ENCODE results near the gene KCNE1.

KCNE1 gene

GRCh38 chr21:34513129-34513675 lies 1.2 kb upstream of the KCNE1 start:
- no peak overlapping the region for H3K27ac ChIP-seq
- TF ChIP-seq POLR2AphosphoS5 (IDR thresholded peaks at IDR 0.05; ENCODE audit: borderline replicate concordance, low read depth, low read length) (no peak), EZH2 (IDR thresholded peaks at IDR 0.05) (no peak), FOXP2 (optimal IDR thresholded peaks at IDR 0.05; ENCODE audit: control extremely low read depth, extremely low read length, insufficient read depth) (no peak)
- no peak overlapping the region for H3K9ac ChIP-seq (ENCODE audit: insufficient read length)
- no peaks in the 10 kb centered on the region for H3K9me3 ChIP-seq (ENCODE audit: low read depth, low read length)
- DNase-seq (ENCODE audit: low read depth, low spot score) = no peak
- no peaks in the 10 kb centered on the region for H3K36me3 ChIP-seq (ENCODE audit: insufficient read depth, low read length)
- H3K4me3 ChIP-seq = no peak overlapping the region

DNA sequence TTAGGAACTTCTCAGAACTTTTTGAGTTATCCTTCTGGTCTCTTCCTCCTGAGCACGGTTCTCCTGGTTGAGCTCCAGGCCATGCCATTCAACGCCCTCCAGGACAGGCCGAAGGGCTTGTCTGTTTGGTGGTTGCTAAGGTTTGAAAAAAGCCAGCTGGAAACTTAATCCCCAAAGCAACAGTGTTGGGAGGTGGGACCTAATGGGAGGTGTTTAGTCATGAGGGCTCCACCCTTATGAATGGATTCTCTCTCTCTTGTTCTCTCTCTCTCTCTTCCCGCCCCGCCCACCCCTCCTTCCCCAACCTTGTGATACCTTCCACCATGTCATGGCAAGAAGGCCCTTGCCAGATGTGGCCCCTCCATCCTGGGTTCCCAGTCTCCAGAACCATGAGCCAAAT lies 829 bp downstream of the KCNE1 start:
- H3K27ac ChIP-seq = no peak overlapping the region
- H3K9me3 ChIP-seq (ENCODE audit: low read depth, low read length) = no peaks in the 10 kb centered on the region
- TF ChIP-seq EZH2 (IDR thresholded peaks at IDR 0.05) = no peak
- no peak for TF ChIP-seq FOXP2 (optimal IDR thresholded peaks at IDR 0.05; ENCODE audit: control extremely low read depth, extremely low read length, insufficient read depth)
- no peak for TF ChIP-seq POLR2AphosphoS5 (IDR thresholded peaks at IDR 0.05; ENCODE audit: borderline replicate concordance, low read depth, low read length)
- no peaks in the 10 kb centered on the region for H3K36me3 ChIP-seq (ENCODE audit: insufficient read depth, low read length)
- H3K9ac ChIP-seq (ENCODE audit: insufficient read length) = no peak overlapping the region
- no peak overlapping the region for H3K4me3 ChIP-seq
- no peak for DNase-seq (ENCODE audit: low read depth, low spot score)

DNA sequence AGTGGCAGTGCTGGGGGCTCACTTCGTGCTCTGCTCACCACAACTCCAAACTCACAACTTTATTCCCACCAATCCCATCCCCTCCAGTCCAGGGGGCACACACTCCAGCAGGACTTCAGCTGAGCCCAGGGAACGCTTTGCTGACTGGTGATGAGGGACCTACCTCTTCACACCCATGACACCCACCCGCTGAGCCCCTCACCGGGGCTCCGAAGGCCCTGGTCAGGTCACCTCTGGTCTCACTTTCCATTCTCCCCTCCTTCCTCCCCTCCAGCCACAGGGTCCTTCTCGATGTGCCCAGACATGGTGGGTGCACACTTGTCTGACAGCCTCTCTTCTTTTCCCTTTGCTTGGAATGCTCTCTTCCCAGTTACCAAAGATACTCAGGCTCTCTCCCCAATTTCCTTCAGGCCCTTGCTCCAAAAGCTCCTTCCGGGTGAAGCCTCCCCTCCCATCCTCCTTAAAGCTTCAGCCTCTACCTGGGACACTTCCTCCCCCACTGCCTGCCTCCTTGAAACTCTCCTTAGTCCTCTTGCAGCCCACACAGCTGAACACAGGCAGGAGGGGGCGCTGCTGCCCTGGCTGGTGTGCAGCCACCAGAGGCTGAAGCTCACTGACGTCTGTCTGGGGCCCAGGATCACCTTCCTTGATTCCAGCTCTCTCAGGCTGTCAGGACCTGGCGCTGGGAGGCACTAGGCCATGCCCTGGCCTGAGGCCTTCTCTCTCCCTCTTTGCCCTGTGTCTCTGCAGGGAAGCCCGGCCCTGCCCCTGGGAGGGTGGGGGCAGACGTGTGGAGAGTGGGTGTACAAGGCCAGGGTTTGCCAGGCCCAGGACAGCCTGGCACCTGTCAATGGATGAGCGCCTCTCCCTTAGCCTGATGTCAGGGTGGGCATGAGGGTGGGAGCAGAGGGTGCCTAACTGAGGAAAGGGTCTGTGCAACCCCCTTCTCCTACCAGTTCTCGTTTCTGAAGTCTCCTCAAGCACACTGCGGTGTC lies 1.6 kb downstream of the KCNE1 start:
- no peaks in the 10 kb centered on the region for H3K9me3 ChIP-seq (ENCODE audit: low read depth, low read length)
- H3K27ac ChIP-seq = no peak overlapping the region
- no peaks in the 10 kb centered on the region for H3K36me3 ChIP-seq (ENCODE audit: insufficient read depth, low read length)
- no peak for DNase-seq (ENCODE audit: low read depth, low spot score)
- no peak overlapping the region for H3K9ac ChIP-seq (ENCODE audit: insufficient read length)
- no peak overlapping the region for H3K4me3 ChIP-seq
- TF ChIP-seq EZH2 (IDR thresholded peaks at IDR 0.05) = no peak
- no peak for TF ChIP-seq FOXP2 (optimal IDR thresholded peaks at IDR 0.05; ENCODE audit: control extremely low read depth, extremely low read length, insufficient read depth)
- TF ChIP-seq POLR2AphosphoS5 (IDR thresholded peaks at IDR 0.05; ENCODE audit: borderline replicate concordance, low read depth, low read length) = no peak

GRCh38 chr21:34509151-34509550 lies 2.9 kb downstream of the KCNE1 start:
- no peak overlapping the region for H3K9ac ChIP-seq (ENCODE audit: insufficient read length)
- DNase-seq (ENCODE audit: low read depth, low spot score) = no peak
- no peak overlapping the region for H3K4me3 ChIP-seq
- no peaks in the 10 kb centered on the region for H3K9me3 ChIP-seq (ENCODE audit: low read depth, low read length)
- H3K27ac ChIP-seq = no peak overlapping the region
- TF ChIP-seq POLR2AphosphoS5 (IDR thresholded peaks at IDR 0.05; ENCODE audit: borderline replicate concordance, low read depth, low read length) (no peak), FOXP2 (optimal IDR thresholded peaks at IDR 0.05; ENCODE audit: control extremely low read depth, extremely low read length, insufficient read depth) (no peak)
- no peaks in the 10 kb centered on the region for H3K36me3 ChIP-seq (ENCODE audit: insufficient read depth, low read length)

GRCh38 chr21:34504595-34504994 lies 7.4 kb downstream of the KCNE1 start:
- Histone ChIP-seq H3K9me3 (ENCODE audit: low read depth, low read length) (no peaks in the 10 kb centered on the region), H3K27ac (no peak overlapping the region), H3K9ac (ENCODE audit: insufficient read length) (no peak overlapping the region), H3K36me3 (ENCODE audit: insufficient read depth, low read length) (no peaks in the 10 kb centered on the region), H3K4me3 (no peak overlapping the region)
- TF ChIP-seq POLR2AphosphoS5 (IDR thresholded peaks at IDR 0.05; ENCODE audit: borderline replicate concordance, low read depth, low read length) (no peak), FOXP2 (optimal IDR thresholded peaks at IDR 0.05; ENCODE audit: control extremely low read depth, extremely low read length, insufficient read depth) (no peak), EZH2 (IDR thresholded peaks at IDR 0.05) (no peak)
- no peak for DNase-seq (ENCODE audit: low read depth, low spot score)

- Histone ChIP-seq H3K4me3 (no peak overlapping the region), H3K36me3 (ENCODE audit: insufficient read depth, low read length) (no peaks in the 10 kb centered on the region), H3K9me3 (ENCODE audit: low read depth, low read length) (no peaks in the 10 kb centered on the region), H3K9ac (ENCODE audit: insufficient read length) (no peak overlapping the region), H3K27ac (no peak overlapping the region)
- TF ChIP-seq FOXP2 (optimal IDR thresholded peaks at IDR 0.05; ENCODE audit: control extremely low read depth, extremely low read length, insufficient read depth) (no peak), EZH2 (IDR thresholded peaks at IDR 0.05) (no peak), POLR2AphosphoS5 (IDR thresholded peaks at IDR 0.05; ENCODE audit: borderline replicate concordance, low read depth, low read length) (no peak)
- no peak for DNase-seq (ENCODE audit: low read depth, low spot score)
Observed at GRCh38 chr21:34502480-34503106, 9.4 kb downstream of the KCNE1 start.

- Histone ChIP-seq H3K27ac (no peak overlapping the region), H3K9me3 (ENCODE audit: low read depth, low read length) (no peaks in the 10 kb centered on the region), H3K9ac (ENCODE audit: insufficient read length) (no peak overlapping the region), H3K4me3 (no peak overlapping the region), H3K36me3 (ENCODE audit: insufficient read depth, low read length) (no peaks in the 10 kb centered on the region)
- TF ChIP-seq EZH2 (IDR thresholded peaks at IDR 0.05) (no peak), FOXP2 (optimal IDR thresholded peaks at IDR 0.05; ENCODE audit: control extremely low read depth, extremely low read length, insufficient read depth) (no peak), POLR2AphosphoS5 (IDR thresholded peaks at IDR 0.05; ENCODE audit: borderline replicate concordance, low read depth, low read length) (no peak)
- DNase-seq (ENCODE audit: low read depth, low spot score) = no peak
Observed at GRCh38 chr21:34501716-34502115, 10.3 kb downstream of the KCNE1 start.

DNA sequence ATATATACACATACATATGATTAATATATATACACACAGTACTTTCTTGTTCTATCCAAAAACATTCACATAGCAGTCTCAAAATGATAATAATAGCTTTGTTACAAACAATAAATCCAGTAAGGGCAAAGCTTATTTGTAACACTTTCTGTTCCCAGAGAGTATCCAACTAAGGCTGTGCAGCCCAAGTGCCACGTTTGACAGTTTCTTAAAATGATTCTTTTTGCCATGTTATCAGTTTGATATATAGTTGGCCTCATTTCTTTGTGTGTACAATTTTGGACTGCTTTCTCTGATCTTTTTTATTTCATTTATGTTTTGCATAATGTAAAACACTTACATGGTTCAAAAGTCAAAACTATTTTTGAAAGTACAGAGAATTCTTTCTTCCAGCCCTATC lies 11.8 kb downstream of the KCNE1 start:
- no peak overlapping the region for H3K9ac ChIP-seq (ENCODE audit: insufficient read length)
- TF ChIP-seq EZH2 (IDR thresholded peaks at IDR 0.05) (no peak), POLR2AphosphoS5 (IDR thresholded peaks at IDR 0.05; ENCODE audit: borderline replicate concordance, low read depth, low read length) (no peak), FOXP2 (optimal IDR thresholded peaks at IDR 0.05; ENCODE audit: control extremely low read depth, extremely low read length, insufficient read depth) (no peak)
- H3K4me3 ChIP-seq = no peak overlapping the region
- no peak for DNase-seq (ENCODE audit: low read depth, low spot score)
- no peaks in the 10 kb centered on the region for H3K36me3 ChIP-seq (ENCODE audit: insufficient read depth, low read length)
- H3K9me3 ChIP-seq (ENCODE audit: low read depth, low read length) = no peaks in the 10 kb centered on the region
- no peak overlapping the region for H3K27ac ChIP-seq

Data from SK-N-MC (cell line).